Measurements from ENCODE around the gene EPAS1.

- TF ChIP-seq SUZ12 (IDR thresholded peaks at IDR 0.05; ENCODE audit: extremely low read depth, insufficient read depth, insufficient read length), result no peak
- TF ChIP-seq ZNF274 (IDR thresholded peaks at IDR 0.05; ENCODE audit: low read depth, low read length), result no peak
- TF ChIP-seq YY1 (IDR thresholded peaks at IDR 0.05; ENCODE audit: insufficient read depth, insufficient read length), result no peak
These were observed 81.4 kb downstream of the EPAS1 start for GRCh38 chr2:46378616-46379015.
